Testis (tissue), 3 donors: ENCODE results near the gene SLC9A9. TPM values are rescaled to one million over a fixed set of nuclear protein-coding genes. Genes with fewer than 3 reads are reported as not detected.
"Not testable (repeated sequence)": the region's sequence is repeated elsewhere in the genome, so short reads cannot be mapped to it uniquely, and the experiment has no call there.

Source experiments
- DNase-seq: peaks from one replicate; pipeline ENCODE4 v3.0.0-alpha.2; 2019
- H3K27ac ChIP-seq, 2 donors: fragments of 200-600 bp; sonication (generic); one replicate each; pipeline ENCODE4 v1.5.1; 2019
- H3K27me3 ChIP-seq: fragments of 200-600 bp; sonication (generic); one replicate; pipeline ENCODE4 v1.5.1; 2019
- H3K36me3 ChIP-seq: fragments of 200-600 bp; sonication (generic); one replicate; pipeline ENCODE4 v1.5.1; 2017; ENCODE audit warnings: low read depth; ENCODE audit errors: missing control alignments
- H3K4me1 ChIP-seq: fragments of 200-600 bp; sonication (generic); one replicate; pipeline ENCODE4 v1.5.1; 2019
- H3K4me3 ChIP-seq, 2 donors: fragments of 200-600 bp; sonication (generic); one replicate each; pipeline ENCODE4 v1.5.1; 2017 to 2019
- H3K9me3 ChIP-seq: fragments of 200-600 bp; sonication (generic); one replicate; pipeline ENCODE4 v1.5.1; 2017
- CTCF ChIP-seq, 3 experiments: fragments of 450-650 bp in 2 of 3; fragments of 200-600 bp in 1 of 3; sonication (generic) in 1 of 3; IDR thresholded peaks; one replicate each; pipeline ENCODE4 v1.5.1; 2016 to 2019; ENCODE audit warnings: antibody characterized with exemption in 3 of 3, mild to moderate bottlenecking in 2 of 3, moderate library complexity in 1 of 3
- POLR2A ChIP-seq: fragments of 450-650 bp; IDR thresholded peaks from one replicate; pipeline ENCODE4 v1.6.1; 2017; ENCODE audit warnings: antibody characterized with exemption, mild to moderate bottlenecking, moderate library complexity
- WGBS, 2 donors: methylation state at CpG; one replicate each; pipeline ENCODE4 v1.1.5; 2018; 5-methylcytosine and 5-hydroxymethylcytosine counted together
- intact Hi-C: fragments of 100-400 bp; cut with DNase I; formaldehyde crosslinking; loops from one replicate; pipeline ENCODE4 v1.15.1; 2023; ENCODE audit warnings: low total_unique reads
- polyA plus RNA-seq: library from polyadenylated mRNA; stranded (reverse); fragments of 350-450 nt; fragmentation: Illumina TruSeq; extraction: RNeasy Lipid Tissue Mini Kit (QIAGEN cat#74804); gene quantifications from one replicate; pipeline ENCODE4 v1.2.3, GENCODE V29; 2014; ENCODE audit warnings: low read depth, low replicate concordance; ENCODE audit not compliant: insufficient read depth
- total RNA-seq, 2 donors: library from RNA; depleted of rRNA; stranded (reverse); fragments of >200 nt; gene quantifications; one replicate each; pipeline ENCODE4 v1.2.3, GENCODE V29; 2016

The SLC9A9 gene
- total and polyA plus RNA-seq, 3 donors from 2014 or later, result 2.7 to 6.6 (median 4.3) TPM

- H3K27me3 ChIP-seq, result no peaks in the 10 kb centered on the region
- H3K9me3 ChIP-seq, result no peaks in the 10 kb centered on the region
- H3K36me3 ChIP-seq, result no peaks in the 10 kb centered on the region
- DNase-seq, result no peak
- TF ChIP-seq CTCF (IDR thresholded peaks at IDR 0.05) (no peak), POLR2A (no peak)
- no peak overlapping the region for H3K4me3 ChIP-seq
- no peak overlapping the region for H3K27ac ChIP-seq
- intact Hi-C loops, result no loop called here
- WGBS, 2 donors, result 46 to 48% methylated on average over 5 of the region's 5 CpGs
- no peaks in the 10 kb centered on the region for H3K4me1 ChIP-seq
These were observed 319.2 kb downstream of the SLC9A9 start for GRCh38 chr3:143529018-143529478.

DNA sequence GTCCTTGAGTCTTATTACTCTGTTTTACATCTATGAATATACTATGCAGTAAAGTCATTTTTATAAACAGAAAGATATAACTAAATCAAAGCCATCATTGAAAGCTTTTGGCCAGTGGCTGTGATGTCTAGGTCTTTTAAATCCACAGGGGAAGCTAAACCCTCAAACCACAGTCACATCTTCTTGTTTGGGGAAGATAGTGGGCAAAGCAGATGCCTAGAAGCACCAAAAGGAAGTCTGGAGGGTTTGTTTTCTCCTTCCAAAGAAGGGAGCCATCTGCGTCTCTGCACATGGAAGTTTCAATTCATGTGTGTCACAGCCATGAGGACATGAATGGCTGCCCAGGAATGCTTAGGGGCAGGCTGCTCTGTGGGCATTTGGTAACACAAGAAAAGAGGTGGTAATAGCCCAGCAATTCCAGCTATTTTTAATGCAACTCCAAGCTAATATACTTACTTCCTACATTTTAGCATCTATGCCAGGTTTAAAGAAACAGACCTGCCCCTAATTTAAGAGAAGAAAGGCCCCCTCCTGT lies 322.2 kb downstream of the SLC9A9 start:
- no peak for DNase-seq
- WGBS, 2 donors, result 86 to 91% methylated on average over 1 of the region's 1 CpG
- Histone ChIP-seq H3K36me3 (no peaks in the 10 kb centered on the region), H3K27me3 (no peaks in the 10 kb centered on the region), H3K4me1 (no peaks in the 10 kb centered on the region), H3K4me3 (no peak overlapping the region), H3K27ac (no peak overlapping the region), H3K9me3 (no peaks in the 10 kb centered on the region)
- intact Hi-C loops, result no loop called here
- TF ChIP-seq CTCF (IDR thresholded peaks at IDR 0.05) (no peak), POLR2A (no peak)

DNA sequence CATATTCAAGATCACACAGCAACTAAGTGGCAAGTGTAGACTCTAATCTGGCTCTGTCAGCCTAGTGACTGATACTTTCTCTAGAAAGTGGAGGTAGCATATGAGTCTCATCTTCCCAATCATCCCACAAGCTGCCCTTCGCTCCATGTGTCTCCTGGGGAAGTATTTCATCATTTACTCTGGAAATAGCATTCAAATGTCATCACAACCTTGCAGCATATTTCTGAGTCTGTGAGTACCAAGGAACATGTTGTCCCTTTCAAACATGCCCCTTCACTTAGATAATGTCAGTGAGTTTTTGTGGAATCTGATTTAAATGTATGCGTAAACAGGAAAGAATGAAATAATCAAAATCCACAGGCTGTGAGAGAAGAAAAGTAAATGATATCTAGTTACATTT lies 322.9 kb downstream of the SLC9A9 start:
- Histone ChIP-seq H3K4me1 (no peaks in the 10 kb centered on the region), H3K27ac (no peak overlapping the region), H3K27me3 (no peaks in the 10 kb centered on the region), H3K4me3 (no peak overlapping the region), H3K9me3 (no peaks in the 10 kb centered on the region), H3K36me3 (no peaks in the 10 kb centered on the region)
- 85 to 92% methylated on average over 2 of the region's 2 CpGs for WGBS, 2 donors
- TF ChIP-seq POLR2A, result no peak
- no peak for TF ChIP-seq CTCF (IDR thresholded peaks at IDR 0.05)
- no peak for DNase-seq
- intact Hi-C loops, result no loop called here

- H3K27me3 ChIP-seq, result no peaks in the 10 kb centered on the region
- intact Hi-C loops, result no loop called here
- no peak overlapping the region for H3K27ac ChIP-seq
- no peaks in the 10 kb centered on the region for H3K4me1 ChIP-seq
- no peak overlapping the region for H3K4me3 ChIP-seq
- no peak for TF ChIP-seq CTCF (IDR thresholded peaks at IDR 0.05)
- TF ChIP-seq POLR2A, result no peak
- no peaks in the 10 kb centered on the region for H3K36me3 ChIP-seq
- no peak for DNase-seq
- WGBS, 2 donors, result 85 to 90% methylated on average over 2 of the region's 2 CpGs
- no peaks in the 10 kb centered on the region for H3K9me3 ChIP-seq
These were observed 326.5 kb downstream of the SLC9A9 start for GRCh38 chr3:143521803-143522202.

DNA sequence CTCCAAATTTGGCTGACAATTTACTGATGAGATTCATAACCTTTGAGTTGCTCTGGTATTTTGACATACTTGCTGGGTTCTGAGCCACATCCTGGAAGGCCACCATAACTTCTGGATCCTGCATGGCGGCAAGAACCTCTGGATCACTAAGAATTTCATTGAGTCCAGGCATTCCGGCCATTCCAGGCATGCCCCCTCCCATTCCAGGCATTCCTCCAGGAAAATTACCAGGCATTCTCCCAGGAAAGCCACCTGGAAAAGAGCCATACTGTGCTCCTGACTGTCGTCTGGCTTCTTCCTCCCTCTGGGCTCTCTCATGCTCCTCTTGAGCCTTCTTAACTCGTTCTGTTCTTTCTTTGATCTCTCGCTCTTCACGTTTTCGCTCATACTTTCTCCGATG lies 331.1 kb downstream of the SLC9A9 start:
- H3K4me3 ChIP-seq, H3K27ac ChIP-seq, H3K9me3 ChIP-seq, DNase-seq, intact Hi-C loops, H3K4me1 ChIP-seq, H3K36me3 ChIP-seq, H3K27me3 ChIP-seq: not testable (repeated sequence)
- 79 to 80% methylated on average over 8 of the region's 8 CpGs for WGBS, 2 donors
